Astrocyte (in vitro differentiated cells and primary cell): ENCODE data around the gene KLHDC10.

Experiments
- CTCF ChIP-seq: IDR thresholded peaks from 2 replicates; pipeline ENCODE4 v1.5.1; 2011; ENCODE audit warnings: low read depth, mild to moderate bottlenecking, inconsistent platforms, low read length, moderate library complexity; ENCODE audit not compliant: insufficient read depth
- EZH2 ChIP-seq: IDR thresholded peaks from 2 replicates; pipeline ENCODE4 v1.6.1; 2012; ENCODE audit warnings: mild to moderate bottlenecking, low read length, inconsistent platforms; ENCODE audit not compliant: insufficient read depth

DNA sequence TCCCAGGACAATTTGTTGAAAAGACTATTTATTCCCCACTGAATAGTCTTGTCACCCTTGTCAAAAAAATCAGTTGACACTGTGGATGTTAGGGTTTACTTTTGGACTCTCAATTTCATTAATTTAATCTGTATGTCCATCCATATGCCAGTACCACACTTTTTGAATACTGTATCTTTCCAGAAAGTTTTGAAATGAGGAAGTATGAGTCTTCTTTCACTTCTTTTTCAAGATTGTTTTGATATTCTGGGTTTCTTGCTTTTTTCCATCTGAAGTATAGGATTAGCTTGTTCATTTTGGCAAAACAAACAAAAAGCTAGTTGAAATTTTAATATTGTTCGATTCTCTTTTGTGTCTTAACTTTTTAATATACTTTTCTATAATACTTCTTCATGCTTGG lies 21.7 kb downstream of the KLHDC10 start:
- no peak for TF ChIP-seq CTCF
- no peak for TF ChIP-seq EZH2
